Chondrocyte (in vitro differentiated cells): ENCODE data around the gene TNIK. TPM values are rescaled to one million over a fixed set of nuclear protein-coding genes. Genes with fewer than 3 reads are reported as not detected.

Source experiments
- DNase-seq: peaks from one replicate; pipeline ENCODE4 v3.0.0; 2021; ENCODE audit warnings: mixed read lengths, low spot score
- H3K27ac Mint-ChIP-seq: one replicate; pipeline ENCODE4 v1.8.0; 2021; ENCODE audit warnings: mild to moderate bottlenecking, moderate library complexity, mixed read lengths; ENCODE audit not compliant: unreplicated experiment
- H3K27me3 Mint-ChIP-seq: 2 replicates; pipeline ENCODE4 v1.8.0; 2021; ENCODE audit warnings: low read depth, mixed read lengths
- H3K36me3 Mint-ChIP-seq: 2 replicates; pipeline ENCODE4 v1.8.0; 2021; ENCODE audit warnings: low read depth, mixed read lengths
- H3K4me1 Mint-ChIP-seq: 2 replicates; pipeline ENCODE4 v1.8.0; 2021; ENCODE audit warnings: low read depth, mild to moderate bottlenecking, mixed read lengths
- H3K4me3 Mint-ChIP-seq: one replicate; pipeline ENCODE4 v1.8.0; 2021; ENCODE audit warnings: mild to moderate bottlenecking, moderate library complexity, mixed read lengths; ENCODE audit not compliant: unreplicated experiment
- H3K9me3 Mint-ChIP-seq: 2 replicates; pipeline ENCODE4 v1.8.0; 2021; ENCODE audit warnings: low read depth, mixed read lengths
- total RNA-seq: library from RNA; stranded (reverse); gene quantifications from 3 replicates; pipeline ENCODE4 v1.2.1, GENCODE V29; 2021
- TF ChIP-seq, protein P1 (sequence below): fragments of 200-600 bp; sonication (generic); IDR thresholded peaks from 2 replicates; pipeline ENCODE4 v1.5.0; 2021; ENCODE audit warnings: antibody characterized with exemption, mild to moderate bottlenecking, moderate library complexity

The TNIK gene
- total RNA-seq, 1 donor from 2014 or later = 17.5 TPM

- DNase-seq = no peak
- no peaks in the 10 kb centered on the region for H3K9me3 Mint-ChIP-seq
Measured at GRCh38 chr3:171256445-171257250, 203.6 kb downstream of the TNIK start.

GRCh38 chr3:171255236-171255806, 204.9 kb downstream of the TNIK start:
- Mint-ChIP-seq H3K4me3 (no peak overlapping the region), H3K4me1 (peaks cover 31% of the 10 kb centered on the region), H3K9me3 (no peaks in the 10 kb centered on the region), H3K27ac (no peak overlapping the region), H3K27me3 (no peaks in the 10 kb centered on the region), H3K36me3 (no peaks in the 10 kb centered on the region)
- TF ChIP-seq, protein P1, sequence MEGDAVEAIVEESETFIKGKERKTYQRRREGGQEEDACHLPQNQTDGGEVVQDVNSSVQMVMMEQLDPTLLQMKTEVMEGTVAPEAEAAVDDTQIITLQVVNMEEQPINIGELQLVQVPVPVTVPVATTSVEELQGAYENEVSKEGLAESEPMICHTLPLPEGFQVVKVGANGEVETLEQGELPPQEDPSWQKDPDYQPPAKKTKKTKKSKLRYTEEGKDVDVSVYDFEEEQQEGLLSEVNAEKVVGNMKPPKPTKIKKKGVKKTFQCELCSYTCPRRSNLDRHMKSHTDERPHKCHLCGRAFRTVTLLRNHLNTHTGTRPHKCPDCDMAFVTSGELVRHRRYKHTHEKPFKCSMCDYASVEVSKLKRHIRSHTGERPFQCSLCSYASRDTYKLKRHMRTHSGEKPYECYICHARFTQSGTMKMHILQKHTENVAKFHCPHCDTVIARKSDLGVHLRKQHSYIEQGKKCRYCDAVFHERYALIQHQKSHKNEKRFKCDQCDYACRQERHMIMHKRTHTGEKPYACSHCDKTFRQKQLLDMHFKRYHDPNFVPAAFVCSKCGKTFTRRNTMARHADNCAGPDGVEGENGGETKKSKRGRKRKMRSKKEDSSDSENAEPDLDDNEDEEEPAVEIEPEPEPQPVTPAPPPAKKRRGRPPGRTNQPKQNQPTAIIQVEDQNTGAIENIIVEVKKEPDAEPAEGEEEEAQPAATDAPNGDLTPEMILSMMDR = no peak
- DNase-seq = no peak

More at GRCh38 chr3:171256445-171257250, 203.6 kb downstream of the TNIK start:
- Mint-ChIP-seq H3K27ac (no peak overlapping the region), H3K27me3 (no peaks in the 10 kb centered on the region), H3K4me1 (peaks cover 39% of the 10 kb centered on the region), H3K4me3 (no peak overlapping the region), H3K36me3 (no peaks in the 10 kb centered on the region)
- TF ChIP-seq, protein P1 = no peak

GRCh38 chr3:171254315-171254714, 205.9 kb downstream of the TNIK start:
- TF ChIP-seq, protein P1 = no peak
- H3K4me3 Mint-ChIP-seq = no peak overlapping the region
- DNase-seq = no peak
- no peak overlapping the region for H3K27ac Mint-ChIP-seq
- H3K36me3 Mint-ChIP-seq = no peaks in the 10 kb centered on the region
- peaks cover 31% of the 10 kb centered on the region for H3K4me1 Mint-ChIP-seq
- H3K27me3 Mint-ChIP-seq = no peaks in the 10 kb centered on the region
- H3K9me3 Mint-ChIP-seq = no peaks in the 10 kb centered on the region

DNA sequence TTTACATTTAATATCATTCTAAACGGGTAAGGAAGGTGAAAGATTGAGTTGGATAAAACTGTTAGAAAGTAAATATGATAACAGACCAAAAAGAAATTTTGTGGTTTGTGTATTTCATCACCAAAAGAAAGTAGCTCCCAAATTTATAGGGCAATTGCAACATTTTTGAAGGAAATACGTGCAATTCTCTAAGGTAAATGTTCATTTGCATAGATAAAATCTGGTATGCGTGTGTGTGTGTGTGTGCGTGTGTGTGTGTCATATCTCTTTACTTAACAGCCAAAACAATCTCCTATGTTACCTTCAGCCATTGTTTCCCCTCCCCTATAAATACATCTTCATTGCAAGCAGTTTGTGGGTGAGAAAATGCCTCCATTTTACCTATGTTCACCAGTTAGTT, 208.4 kb downstream of the TNIK start:
- Mint-ChIP-seq H3K9me3 (no peaks in the 10 kb centered on the region), H3K36me3 (no peaks in the 10 kb centered on the region), H3K27me3 (no peaks in the 10 kb centered on the region), H3K4me1 (peaks cover 10% of the 10 kb centered on the region), H3K4me3 (no peak overlapping the region), H3K27ac (no peak overlapping the region)
- TF ChIP-seq, protein P1 = no peak
- DNase-seq = no peak

DNA sequence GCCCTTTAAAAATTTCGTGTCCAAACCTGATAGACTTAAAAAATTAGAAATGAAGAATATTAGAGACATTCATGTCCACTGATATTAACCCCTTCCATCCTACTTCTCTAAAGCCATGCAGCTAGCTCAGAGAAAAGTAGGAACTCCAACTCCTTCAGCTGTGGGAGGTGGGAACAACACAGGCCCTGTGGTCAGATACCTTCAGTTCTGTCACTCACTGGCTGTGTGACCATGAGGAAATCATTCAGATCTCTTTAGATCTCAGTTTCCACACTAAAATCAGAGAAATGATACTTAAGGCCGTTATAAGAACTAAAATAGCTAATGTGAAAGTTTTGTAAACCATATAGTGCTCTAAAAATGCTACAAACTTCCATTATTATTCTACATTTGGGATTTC, 209.8 kb downstream of the TNIK start:
- Mint-ChIP-seq H3K4me3 (no peak overlapping the region), H3K9me3 (no peaks in the 10 kb centered on the region), H3K27ac (no peak overlapping the region), H3K27me3 (no peaks in the 10 kb centered on the region), H3K4me1 (peaks cover 7% of the 10 kb centered on the region), H3K36me3 (no peaks in the 10 kb centered on the region)
- TF ChIP-seq, protein P1 = no peak
- no peak for DNase-seq
